ENCODE measurements around the gene MYO10.

The MYO10 gene

GRCh38 chr5:16894236-16895057, 41.6 kb downstream of the MYO10 start:
- no peak for TF ChIP-seq CTCF (IDR thresholded peaks at IDR 0.05; ENCODE audit: low read depth, low read length)
- in situ Hi-C loops (cut with HindIII; ENCODE audit: low sequenced_read_pairs), result no loop called here
- H3K4me3 ChIP-seq (ENCODE audit: low read depth, low read length), result no peak overlapping the region
- peak; percentile 96 for DNase-seq (ENCODE audit: low read depth, low spot score)

GRCh38 chr5:16891033-16891432, 45.1 kb downstream of the MYO10 start:
- no peak overlapping the region for H3K4me3 ChIP-seq (ENCODE audit: low read depth, low read length)
- in situ Hi-C loops (cut with HindIII; ENCODE audit: low sequenced_read_pairs), result no loop called here
- TF ChIP-seq CTCF (IDR thresholded peaks at IDR 0.05; ENCODE audit: low read depth, low read length), result no peak
- DNase-seq (ENCODE audit: low read depth, low spot score), result no peak

GRCh38 chr5:16889972-16890519, 46.0 kb downstream of the MYO10 start:
- in situ Hi-C loops (cut with HindIII; ENCODE audit: low sequenced_read_pairs), result no loop called here
- TF ChIP-seq CTCF (IDR thresholded peaks at IDR 0.05; ENCODE audit: low read depth, low read length), result no peak
- DNase-seq (ENCODE audit: low read depth, low spot score), result peak; percentile 56
- no peak overlapping the region for H3K4me3 ChIP-seq (ENCODE audit: low read depth, low read length)

- in situ Hi-C loops (cut with HindIII; ENCODE audit: low sequenced_read_pairs), result no loop called here
- DNase-seq (ENCODE audit: low read depth, low spot score), result peak; percentile 82
- TF ChIP-seq CTCF (IDR thresholded peaks at IDR 0.05; ENCODE audit: low read depth, low read length), result no peak
- H3K4me3 ChIP-seq (ENCODE audit: low read depth, low read length), result no peak overlapping the region
Measured at GRCh38 chr5:16889203-16889971, 46.7 kb downstream of the MYO10 start.

DNA sequence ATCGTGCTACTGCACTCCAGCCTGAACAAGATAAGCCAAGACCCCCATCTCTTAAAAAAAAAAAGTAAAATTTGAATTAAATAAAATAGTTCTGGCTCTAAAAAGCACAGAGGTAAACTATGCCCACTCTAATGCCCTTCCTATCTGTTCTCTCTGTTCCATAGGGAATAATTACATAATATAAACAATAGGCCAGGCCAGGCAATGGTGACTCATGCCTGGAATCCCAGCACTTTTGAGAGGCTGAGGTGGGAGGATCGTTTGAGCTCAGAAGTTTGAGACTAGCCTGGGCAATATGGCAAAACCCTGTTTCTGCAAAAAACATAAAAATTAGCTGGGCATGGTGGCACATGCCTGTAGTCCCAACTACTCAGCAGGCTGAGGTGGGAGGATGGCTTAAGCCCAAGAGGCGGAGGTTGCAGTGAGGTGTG, 47.4 kb downstream of the MYO10 start:
- in situ Hi-C loops (cut with HindIII; ENCODE audit: low sequenced_read_pairs), result no loop called here
- DNase-seq (ENCODE audit: low read depth, low spot score), result peak; percentile 35
- no peak for TF ChIP-seq CTCF (IDR thresholded peaks at IDR 0.05; ENCODE audit: low read depth, low read length)
- no peak overlapping the region for H3K4me3 ChIP-seq (ENCODE audit: low read depth, low read length)

GRCh38 chr5:16886793-16887345, 49.2 kb downstream of the MYO10 start:
- no peak for TF ChIP-seq CTCF (IDR thresholded peaks at IDR 0.05; ENCODE audit: low read depth, low read length)
- H3K4me3 ChIP-seq (ENCODE audit: low read depth, low read length), result no peak overlapping the region
- no peak for DNase-seq (ENCODE audit: low read depth, low spot score)
- in situ Hi-C loops (cut with HindIII; ENCODE audit: low sequenced_read_pairs), result no loop called here
